ENCODE data around the gene LCN9. TPM values are rescaled to one million over a fixed set of nuclear protein-coding genes. Genes with fewer than 3 reads are reported as not detected.

The LCN9 gene
- total and polyA plus RNA-seq, 2 of the 13 experiments (the other 11 are each of a cell fraction or from before 2014, with no cell fraction given): not detected

GRCh38 chr9:135663451-135663770, 302 bp downstream of the LCN9 start:
- Histone ChIP-seq H3K36me3 (replicated peaks in 1 of 2; ENCODE audit: control insufficient read depth in 1 of 2, insufficient read depth in 2 of 2, low read length in 2 of 2) (no peaks in the 10 kb centered on the region), H3K27me3 (ENCODE audit: control insufficient read depth in 1 of 2, insufficient read depth in 2 of 2, low read length in 2 of 2) (peaks cover 9 to 59% of the 10 kb centered on the region in 2 experiments), H3K9ac (ENCODE audit: insufficient read depth, low read depth, low read length) (no peak overlapping the region), H3K79me2 (ENCODE audit: insufficient read depth, low read length) (no peaks in the 10 kb centered on the region), H3K4me1 (ENCODE audit: insufficient read depth, low read length) (0 out of 2 replicates have a peak, but pooled peaks cover 5% of the 10 kb centered on the region), H4K20me1 (ENCODE audit: insufficient read depth, low read length) (0 out of 2 replicates have a peak, but pooled peaks cover 2% of the 10 kb centered on the region), H3K27ac (ENCODE audit: extremely low read length, insufficient read depth, low read length) (no peak overlapping the region), H2AFZ (ENCODE audit: low read length) (no peak overlapping the region), H3K4me2 (ENCODE audit: low read depth, low read length) (no peak overlapping the region), H3K4me3 (replicated peaks in 1 of 3; ENCODE audit: insufficient read depth in 1 of 3, low read depth in 2 of 3, low read length in 3 of 3) (no peak overlapping the region), H3K9me3 (ENCODE audit: low read length) (no peaks in the 10 kb centered on the region)
- intact Hi-C loops (cut with micrococcal nuclease; ENCODE audit: unreplicated experiment): no loop called here
- ATAC-seq: no peak
- 2% methylated on average over 3 of the region's 3 CpGs for WGBS (ENCODE audit: low lambda C conversion rate)
- no peak for TF ChIP-seq MBD4 (IDR thresholded peaks at IDR 0.05; ENCODE audit: borderline replicate concordance, low read length)
- TF ChIP-seq MYC (CRISPR knock-in tag; IDR thresholded peaks at IDR 0.05; ENCODE audit: borderline replicate concordance): no peak
- TF ChIP-seq, protein P1, sequence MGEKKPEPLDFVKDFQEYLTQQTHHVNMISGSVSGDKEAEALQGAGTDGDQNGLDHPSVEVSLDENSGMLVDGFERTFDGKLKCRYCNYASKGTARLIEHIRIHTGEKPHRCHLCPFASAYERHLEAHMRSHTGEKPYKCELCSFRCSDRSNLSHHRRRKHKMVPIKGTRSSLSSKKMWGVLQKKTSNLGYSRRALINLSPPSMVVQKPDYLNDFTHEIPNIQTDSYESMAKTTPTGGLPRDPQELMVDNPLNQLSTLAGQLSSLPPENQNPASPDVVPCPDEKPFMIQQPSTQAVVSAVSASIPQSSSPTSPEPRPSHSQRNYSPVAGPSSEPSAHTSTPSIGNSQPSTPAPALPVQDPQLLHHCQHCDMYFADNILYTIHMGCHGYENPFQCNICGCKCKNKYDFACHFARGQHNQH (CRISPR knock-in tag; IDR thresholded peaks at IDR 0.05): no peak
- no peak for TF ChIP-seq IRF1 (CRISPR knock-in tag; IDR thresholded peaks at IDR 0.05; ENCODE audit: low read depth)
- no peak for TF ChIP-seq GZF1 (CRISPR knock-in tag; IDR thresholded peaks at IDR 0.05)
- no peak for TF ChIP-seq FOXK2 (IDR thresholded peaks at IDR 0.05)
- TF ChIP-seq KLF9 (CRISPR knock-in tag; IDR thresholded peaks at IDR 0.05; ENCODE audit: low read depth): no peak
- TF ChIP-seq ATF4 (CRISPR knock-in tag; IDR thresholded peaks at IDR 0.05): no peak
- TF ChIP-seq, protein P2, sequence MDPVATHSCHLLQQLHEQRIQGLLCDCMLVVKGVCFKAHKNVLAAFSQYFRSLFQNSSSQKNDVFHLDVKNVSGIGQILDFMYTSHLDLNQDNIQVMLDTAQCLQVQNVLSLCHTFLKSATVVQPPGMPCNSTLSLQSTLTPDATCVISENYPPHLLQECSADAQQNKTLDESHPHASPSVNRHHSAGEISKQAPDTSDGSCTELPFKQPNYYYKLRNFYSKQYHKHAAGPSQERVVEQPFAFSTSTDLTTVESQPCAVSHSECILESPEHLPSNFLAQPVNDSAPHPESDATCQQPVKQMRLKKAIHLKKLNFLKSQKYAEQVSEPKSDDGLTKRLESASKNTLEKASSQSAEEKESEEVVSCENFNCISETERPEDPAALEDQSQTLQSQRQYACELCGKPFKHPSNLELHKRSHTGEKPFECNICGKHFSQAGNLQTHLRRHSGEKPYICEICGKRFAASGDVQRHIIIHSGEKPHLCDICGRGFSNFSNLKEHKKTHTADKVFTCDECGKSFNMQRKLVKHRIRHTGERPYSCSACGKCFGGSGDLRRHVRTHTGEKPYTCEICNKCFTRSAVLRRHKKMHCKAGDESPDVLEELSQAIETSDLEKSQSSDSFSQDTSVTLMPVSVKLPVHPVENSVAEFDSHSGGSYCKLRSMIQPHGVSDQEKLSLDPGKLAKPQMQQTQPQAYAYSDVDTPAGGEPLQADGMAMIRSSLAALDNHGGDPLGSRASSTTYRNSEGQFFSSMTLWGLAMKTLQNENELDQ (CRISPR knock-in tag; IDR thresholded peaks at IDR 0.05; ENCODE audit: borderline replicate concordance): no peak
- no peak for TF ChIP-seq ATM (IDR thresholded peaks at IDR 0.05; ENCODE audit: borderline replicate concordance)
- TF ChIP-seq PBX2 (CRISPR knock-in tag; IDR thresholded peaks at IDR 0.05): no peak
- TF ChIP-seq ZFP36 (IDR thresholded peaks at IDR 0.05; ENCODE audit: borderline replicate concordance, low read depth, low read length, partially characterized antibody): no peak
- BruUV-seq (replicated peaks): no TSS peak
- no peak for DNase-seq (ENCODE audit: low spot score)
- no peak for FAIRE-seq
- in situ Hi-C loops (cut with HindIII; ENCODE audit: extremely low pct_ligation_motif_present, low pct_unique_long_range_greater_than_20kb): no loop called here
- ChIA-PET POLR2A (no interaction called here), CTCF (ENCODE audit: low intra/inter-chr PET ratio, low total read pairs) (no interaction called here)
